Stimulated activated memory B cell treated with anti-CD40 and anti-IgM and Interleukin-4, amounts not matched to agents 10 μg/mL and 1 μg/mL and 100 μg/mL, for 72 hours (primary cell): ENCODE measurements around the gene ATP12A.
A peak's percentile ranks its signal among the peaks of the same experiment; 100 is the strongest.

Source experiments
- ATAC-seq: fragments of 150-1000 bp; cut with Tn5 transposase; 2 replicates; pipeline ENCODE4 v1.10.0; 2021
- H3K27ac Mint-ChIP-seq: one replicate; pipeline ENCODE4 v1.8.0; 2022; ENCODE audit warnings: mild to moderate bottlenecking, mixed read lengths
- H3K27me3 Mint-ChIP-seq: one replicate; pipeline ENCODE4 v1.8.0; 2022; ENCODE audit warnings: mixed read lengths
- H3K36me3 Mint-ChIP-seq: one replicate; pipeline ENCODE4 v1.8.0; 2022; ENCODE audit warnings: mixed read lengths
- H3K4me1 Mint-ChIP-seq: one replicate; pipeline ENCODE4 v1.8.0; 2022; ENCODE audit warnings: mixed read lengths
- H3K4me3 Mint-ChIP-seq: one replicate; pipeline ENCODE4 v1.8.0; 2022; ENCODE audit warnings: mild to moderate bottlenecking, moderate library complexity, mixed read lengths
- H3K9me3 Mint-ChIP-seq: one replicate; pipeline ENCODE4 v1.8.0; 2022; ENCODE audit warnings: mixed read lengths

The ATP12A gene

GRCh38 chr13:24746618-24747247 lies 66.5 kb downstream of the ATP12A start:
- Mint-ChIP-seq H3K4me3 (peak overlapping the region; percentile 72), H3K36me3 (no peaks in the 10 kb centered on the region), H3K9me3 (no peaks in the 10 kb centered on the region), H3K27ac (no peak overlapping the region), H3K4me1 (peaks cover 16% of the 10 kb centered on the region), H3K27me3 (peaks cover 64% of the 10 kb centered on the region)
- ATAC-seq: no peak

- Mint-ChIP-seq H3K36me3 (no peaks in the 10 kb centered on the region), H3K4me3 (peak overlapping the region; percentile 72), H3K4me1 (peaks cover 16% of the 10 kb centered on the region), H3K9me3 (no peaks in the 10 kb centered on the region), H3K27ac (no peak overlapping the region), H3K27me3 (peaks cover 64% of the 10 kb centered on the region)
- no peak for ATAC-seq
These were observed 67.2 kb downstream of the ATP12A start for GRCh38 chr13:24747248-24748060.

- Mint-ChIP-seq H3K27ac (no peak overlapping the region), H3K9me3 (no peaks in the 10 kb centered on the region), H3K4me1 (peaks cover 16% of the 10 kb centered on the region), H3K36me3 (no peaks in the 10 kb centered on the region), H3K4me3 (peak overlapping the region; percentile 24), H3K27me3 (peaks cover 66% of the 10 kb centered on the region)
- no peak for ATAC-seq
These were observed 67.8 kb downstream of the ATP12A start for GRCh38 chr13:24748061-24748400.

GRCh38 chr13:24759197-24759596 lies 79.0 kb downstream of the ATP12A start:
- Mint-ChIP-seq H3K36me3 (no peaks in the 10 kb centered on the region), H3K27me3 (peaks cover 34% of the 10 kb centered on the region), H3K27ac (no peak overlapping the region), H3K4me3 (no peak overlapping the region), H3K9me3 (no peaks in the 10 kb centered on the region), H3K4me1 (no peaks in the 10 kb centered on the region)
- no peak for ATAC-seq
